Breast epithelium (tissue), 3 donors: Measurements from ENCODE around the gene KRTAP5-9.
"Not testable (repeated sequence)": the region's sequence is repeated elsewhere in the genome, so short reads cannot be mapped to it uniquely, and the experiment has no call there.

Experiments used
- POLR2A ChIP-seq: fragments of 450-650 bp; IDR thresholded peaks from one replicate; pipeline ENCODE4 v1.6.1; 2016; ENCODE audit warnings: antibody characterized with exemption, mild to moderate bottlenecking, moderate library complexity
- TF ChIP-seq, protein P1 (sequence below), 3 donors: fragments of 450-650 bp; IDR thresholded peaks; one replicate each; pipeline ENCODE4 v1.5.1; 2016 to 2017; ENCODE audit warnings: antibody characterized with exemption in 3 of 3, mild to moderate bottlenecking in 3 of 3, moderate library complexity in 3 of 3

DNA sequence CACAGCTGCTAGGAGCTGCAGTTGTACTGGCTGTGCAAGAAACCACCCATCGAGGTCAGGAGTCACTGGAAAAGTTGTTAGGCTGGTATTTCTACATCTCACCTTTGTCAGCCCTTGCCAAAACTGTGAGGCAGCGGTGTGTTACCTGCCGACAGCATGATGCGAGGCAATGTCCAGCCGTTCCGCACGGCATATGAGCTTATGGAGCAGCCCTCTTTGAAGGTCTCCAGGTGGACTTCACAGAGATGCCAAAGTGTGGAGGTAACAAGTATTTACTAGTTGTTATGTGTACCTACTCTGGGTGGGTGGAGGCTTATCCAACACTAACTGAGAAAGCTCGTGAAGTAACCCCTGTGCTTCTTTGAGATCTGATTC, 41.3 kb downstream of the KRTAP5-9 start:
- not testable (repeated sequence) for TF ChIP-seq POLR2A
- TF ChIP-seq, protein P1, sequence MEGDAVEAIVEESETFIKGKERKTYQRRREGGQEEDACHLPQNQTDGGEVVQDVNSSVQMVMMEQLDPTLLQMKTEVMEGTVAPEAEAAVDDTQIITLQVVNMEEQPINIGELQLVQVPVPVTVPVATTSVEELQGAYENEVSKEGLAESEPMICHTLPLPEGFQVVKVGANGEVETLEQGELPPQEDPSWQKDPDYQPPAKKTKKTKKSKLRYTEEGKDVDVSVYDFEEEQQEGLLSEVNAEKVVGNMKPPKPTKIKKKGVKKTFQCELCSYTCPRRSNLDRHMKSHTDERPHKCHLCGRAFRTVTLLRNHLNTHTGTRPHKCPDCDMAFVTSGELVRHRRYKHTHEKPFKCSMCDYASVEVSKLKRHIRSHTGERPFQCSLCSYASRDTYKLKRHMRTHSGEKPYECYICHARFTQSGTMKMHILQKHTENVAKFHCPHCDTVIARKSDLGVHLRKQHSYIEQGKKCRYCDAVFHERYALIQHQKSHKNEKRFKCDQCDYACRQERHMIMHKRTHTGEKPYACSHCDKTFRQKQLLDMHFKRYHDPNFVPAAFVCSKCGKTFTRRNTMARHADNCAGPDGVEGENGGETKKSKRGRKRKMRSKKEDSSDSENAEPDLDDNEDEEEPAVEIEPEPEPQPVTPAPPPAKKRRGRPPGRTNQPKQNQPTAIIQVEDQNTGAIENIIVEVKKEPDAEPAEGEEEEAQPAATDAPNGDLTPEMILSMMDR (IDR thresholded peaks at IDR 0.05), result not testable (repeated sequence)
